HepG2 (cell line): ENCODE results near the gene ZNF343. TPM values are rescaled to one million over a fixed set of nuclear protein-coding genes. Genes with fewer than 3 reads are reported as not detected.

Experiments used
- ATAC-seq: fragments of 200-7000 bp; cut with Tn5 transposase; 3 replicates; pipeline ENCODE4 v1.9.1; 2020; ENCODE audit warnings: mild to moderate bottlenecking, moderate library complexity
- BruUV-seq: library from RNA; stranded (reverse); fragments of 400-500 nt; replicated peaks from 2 replicates; lab custom pipeline; 2021; lab: Mats Ljungman, UMichigan
- CTCF ChIA-PET: fragments of 300-600 bp; formaldehyde crosslinking; extraction: SDS; loops from one replicate; lab custom pipeline; 2021; ENCODE audit warnings: low total read pairs, inconsistent platforms, low intra/inter-chr PET ratio; lab: Yijun Ruan, JAX
- POLR2A ChIA-PET: fragments of 350-600 bp; sonication (Branson Sonifier 250); formaldehyde crosslinking; loops from one replicate; lab custom pipeline; 2020; ENCODE audit warnings: antibody characterized with exemption, inconsistent platforms; lab: Yijun Ruan, JAX
- DNase-seq: peaks from one replicate; pipeline ENCODE4 v3.0.0-alpha.2; 2015; ENCODE audit warnings: low spot score
- FAIRE-seq: peaks from 3 replicates; lab custom pipeline; 2011; peaks lifted over from hg19 to GRCh38; lab: Jason Lieb, UNC
- H2AFZ ChIP-seq: one replicate; pipeline ENCODE4 v1.6.1; 2011; ENCODE audit warnings: low read length, inconsistent platforms
- H3K27ac ChIP-seq: fragments of 300-600 bp; 3 replicates; pipeline ENCODE4 v1.8.0; 2011; ENCODE audit warnings: mixed run types, mild to moderate bottlenecking, mixed read lengths, low read length, inconsistent platforms; ENCODE audit not compliant: insufficient read depth; ENCODE audit errors: extremely low read length
- H3K27me3 ChIP-seq, 2 experiments: fragments of 200-600 bp in 1 of 2; 2 replicates in 1 of 2; 3 replicates in 1 of 2; pipeline versions ENCODE4 v1.6.0 to v1.8.0; 2011; ENCODE audit warnings: low read length in 2 of 2, mild to moderate bottlenecking in 2 of 2, moderate library complexity in 2 of 2, inconsistent platforms in 1 of 2; ENCODE audit not compliant: insufficient read depth in 2 of 2, control insufficient read depth in 1 of 2
- H3K36me3 ChIP-seq, 2 experiments: fragments of 200-600 bp in 1 of 2; replicated peaks in 1 of 2; 2 replicates in 1 of 2; 3 replicates in 1 of 2; pipeline versions ENCODE4 v1.5.1 to v1.8.0; 2011; ENCODE audit warnings: low read length in 2 of 2, inconsistent platforms in 1 of 2; ENCODE audit not compliant: insufficient read depth in 2 of 2, control insufficient read depth in 1 of 2
- H3K4me1 ChIP-seq: 2 replicates; pipeline ENCODE4 v1.5.1; 2012; ENCODE audit warnings: low read length, inconsistent platforms; ENCODE audit not compliant: insufficient read depth
- H3K4me2 ChIP-seq: 2 replicates; pipeline ENCODE4 v1.6.0; 2011; ENCODE audit warnings: low read depth, low read length, inconsistent platforms
- H3K4me3 ChIP-seq, 3 experiments: fragments of 200-600 bp in 1 of 3; sonication (generic), shearing (Covaris generic) in 1 of 3; replicated peaks in 1 of 3; 2 replicates each; pipeline ENCODE4 v1.5.1; 2011 to 2016; ENCODE audit warnings: low read length in 3 of 3, inconsistent platforms in 2 of 3, low read depth in 2 of 3, mild to moderate bottlenecking in 2 of 3, control low read depth in 1 of 3, mixed read lengths in 1 of 3; ENCODE audit not compliant: insufficient read depth in 1 of 3
- H3K79me2 ChIP-seq: one replicate; pipeline ENCODE4 v1.6.1; 2011; ENCODE audit warnings: low read length, inconsistent platforms; ENCODE audit not compliant: insufficient read depth
- H3K9ac ChIP-seq: 2 replicates; pipeline ENCODE4 v1.6.0; 2011; ENCODE audit warnings: mild to moderate bottlenecking, low read depth, low read length, inconsistent platforms; ENCODE audit not compliant: insufficient read depth
- H3K9me3 ChIP-seq: 2 replicates; pipeline ENCODE4 v1.5.1; 2012; ENCODE audit warnings: mild to moderate bottlenecking, low read length
- H4K20me1 ChIP-seq: 2 replicates; pipeline ENCODE4 v1.6.0; 2011; ENCODE audit warnings: inconsistent platforms, mild to moderate bottlenecking, low read length, moderate library complexity; ENCODE audit not compliant: insufficient read depth
- SOX6 ChIP-seq, 2 experiments: fragments of 450-650 bp in 1 of 2; sonication (generic) in 1 of 2; formaldehyde crosslinking in 1 of 2; IDR thresholded peaks; 2 replicates each; pipeline versions ENCODE4 v1.4.0 to v1.6.1; 2017 to 2020; ENCODE audit warnings: antibody characterized with exemption in 1 of 2, mild to moderate bottlenecking in 1 of 2, missing genetic modification reagents in 1 of 2
- ZNF569 ChIP-seq: sonication (generic); formaldehyde crosslinking; IDR thresholded peaks from 2 replicates; pipeline ENCODE4 v1.5.0; 2020; ENCODE audit warnings: mild to moderate bottlenecking, missing genetic modification reagents, moderate library complexity, borderline replicate concordance
- WGBS: methylation state at CpG from one replicate; pipeline ENCODE4 v1.1.6; 2017; ENCODE audit warnings: low lambda C conversion rate; 5-methylcytosine and 5-hydroxymethylcytosine counted together
- in situ Hi-C: cut with HindIII; loops from 2 replicates; pipeline ENCODE4 v1.10.0; 2017; ENCODE audit warnings: low pct_unique_long_range_greater_than_20kb; ENCODE audit not compliant: extremely low pct_ligation_motif_present
- intact Hi-C: fragments of 100-400 bp; cut with micrococcal nuclease; formaldehyde crosslinking; loops from one replicate; pipeline ENCODE4 v1.10.0; 2022; ENCODE audit not compliant: unreplicated experiment
- polyA plus RNA-seq, 8 experiments: library from polyadenylated mRNA; depleted of rRNA in 3 of 8; stranded (reverse) in 7 of 8; unstranded in 1 of 8; fragments of >200 nt; fragmentation: Illumina TruSeq in 4 of 8; extraction: Trizol in 4 of 8; gene quantifications; 2 replicates each; pipeline versions ENCODE4 v1.2.1 to v1.2.3, GENCODE V29; 2011 to 2016; ENCODE audit warnings: low read depth in 4 of 8, missing spikeins in 1 of 8, mixed read lengths in 1 of 8; ENCODE audit not compliant: insufficient read depth in 1 of 8
- total RNA-seq, 5 experiments: library from RNA; depleted of rRNA; stranded (reverse); fragments of >200 nt; fragmentation: Illumina TruSeq; extraction: Trizol; gene quantifications; 2 replicates each; pipeline ENCODE4 v1.2.3, GENCODE V29; 2016; ENCODE audit warnings: low read depth in 1 of 5
- TF ChIP-seq, protein P1 (sequence below): sonication (generic); formaldehyde crosslinking; conservative IDR thresholded peaks from 2 replicates; pipeline ENCODE4 v1.4.0; 2020; ENCODE audit warnings: mild to moderate bottlenecking, missing genetic modification reagents, moderate library complexity
- TF ChIP-seq, protein P2 (sequence below): IDR thresholded peaks from 2 replicates; pipeline ENCODE4 v1.4.0; 2020; ENCODE audit warnings: mild to moderate bottlenecking, missing genetic modification reagents
- TF ChIP-seq, protein P3 (sequence below): sonication (generic); formaldehyde crosslinking; IDR thresholded peaks from 2 replicates; pipeline ENCODE4 v1.4.0; 2020; ENCODE audit warnings: missing genetic modification reagents
- TF ChIP-seq, protein P4 (sequence below): sonication (generic); formaldehyde crosslinking; IDR thresholded peaks from 2 replicates; pipeline ENCODE4 v1.5.1; 2020; ENCODE audit warnings: missing genetic modification reagents, mild to moderate bottlenecking, borderline replicate concordance

ZNF343 gene
- total and polyA plus RNA-seq, 2 of the 13 experiments (the other 11 are each of a cell fraction or from before 2014, with no cell fraction given) = 16.4 to 22.1 TPM

DNA sequence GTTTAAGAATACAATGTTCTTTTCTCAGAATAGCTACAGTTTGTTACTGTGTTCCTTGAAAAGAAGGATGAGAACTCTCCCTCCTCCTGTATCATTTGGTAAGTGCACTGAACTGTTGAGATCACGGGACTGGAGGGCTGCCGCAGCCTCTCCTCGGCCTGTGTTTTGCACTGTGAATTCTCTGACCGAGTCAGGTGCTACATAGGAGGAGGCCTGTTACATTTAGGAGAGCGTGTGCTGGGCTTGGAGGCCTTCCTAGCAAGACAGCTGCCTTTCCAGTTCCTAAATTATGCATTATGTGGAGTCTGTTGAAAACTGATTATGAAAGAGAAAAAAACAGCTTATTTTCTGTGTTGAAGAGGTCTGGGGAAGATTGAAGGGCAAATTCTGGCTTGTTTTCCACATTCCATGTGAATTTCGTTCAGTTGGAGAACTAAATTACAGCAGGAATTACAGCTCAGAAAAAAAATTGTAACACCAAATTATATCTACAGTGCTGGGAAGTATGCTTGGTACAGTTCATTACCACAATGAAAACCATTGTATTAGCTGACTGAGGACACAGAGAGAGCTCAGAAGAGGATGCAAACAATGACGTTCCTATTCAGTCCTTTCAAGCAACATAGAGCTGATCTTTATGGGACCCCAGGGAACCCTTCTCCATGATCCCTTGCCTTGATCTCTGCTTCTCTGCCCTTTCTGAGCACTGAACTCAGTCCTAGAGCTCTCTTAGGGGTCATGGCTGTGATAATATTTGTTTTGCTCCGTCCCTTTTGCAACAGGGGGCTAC is 30.4 kb upstream of the ZNF343 start:
- no peak overlapping the region for H3K4me3 ChIP-seq
- no peak overlapping the region for H3K27ac ChIP-seq
- H2AFZ ChIP-seq = no peak overlapping the region
- DNase-seq (peak; percentile 40), FAIRE-seq (peak; percentile 60), ATAC-seq (peak; percentile 54)
- WGBS = 17% methylated on average over 8 of the region's 8 CpGs
- BruUV-seq = no TSS peak
- H3K27me3 ChIP-seq = peaks cover 12 to 45% of the 10 kb centered on the region in 2 experiments; a peak in 4 of 5 replicates
- H3K9me3 ChIP-seq = no peaks in the 10 kb centered on the region
- no peak overlapping the region for H3K9ac ChIP-seq
- no peaks in the 10 kb centered on the region for H3K79me2 ChIP-seq
- CTCF ChIA-PET = no interaction called here
- H3K36me3 ChIP-seq = no peaks in the 10 kb centered on the region
- H3K4me1 ChIP-seq = peaks cover 24% of the 10 kb centered on the region
- in situ Hi-C loops (no loop called here), intact Hi-C loops (no loop called here)
- POLR2A ChIA-PET = interaction anchor here (1.2 to 2.5 kb wide), 3 partner anchors 15 to 113 kb away, joined by 8 to 11 read pairs (median 9); partner anchors contain the start of genes NOP56 and SNRPB
- H4K20me1 ChIP-seq = no peaks in the 10 kb centered on the region
- H3K4me2 ChIP-seq = peak overlapping the region; percentile 3; the same call in 1 of the 2 replicates
- TF ChIP-seq, protein P1, sequence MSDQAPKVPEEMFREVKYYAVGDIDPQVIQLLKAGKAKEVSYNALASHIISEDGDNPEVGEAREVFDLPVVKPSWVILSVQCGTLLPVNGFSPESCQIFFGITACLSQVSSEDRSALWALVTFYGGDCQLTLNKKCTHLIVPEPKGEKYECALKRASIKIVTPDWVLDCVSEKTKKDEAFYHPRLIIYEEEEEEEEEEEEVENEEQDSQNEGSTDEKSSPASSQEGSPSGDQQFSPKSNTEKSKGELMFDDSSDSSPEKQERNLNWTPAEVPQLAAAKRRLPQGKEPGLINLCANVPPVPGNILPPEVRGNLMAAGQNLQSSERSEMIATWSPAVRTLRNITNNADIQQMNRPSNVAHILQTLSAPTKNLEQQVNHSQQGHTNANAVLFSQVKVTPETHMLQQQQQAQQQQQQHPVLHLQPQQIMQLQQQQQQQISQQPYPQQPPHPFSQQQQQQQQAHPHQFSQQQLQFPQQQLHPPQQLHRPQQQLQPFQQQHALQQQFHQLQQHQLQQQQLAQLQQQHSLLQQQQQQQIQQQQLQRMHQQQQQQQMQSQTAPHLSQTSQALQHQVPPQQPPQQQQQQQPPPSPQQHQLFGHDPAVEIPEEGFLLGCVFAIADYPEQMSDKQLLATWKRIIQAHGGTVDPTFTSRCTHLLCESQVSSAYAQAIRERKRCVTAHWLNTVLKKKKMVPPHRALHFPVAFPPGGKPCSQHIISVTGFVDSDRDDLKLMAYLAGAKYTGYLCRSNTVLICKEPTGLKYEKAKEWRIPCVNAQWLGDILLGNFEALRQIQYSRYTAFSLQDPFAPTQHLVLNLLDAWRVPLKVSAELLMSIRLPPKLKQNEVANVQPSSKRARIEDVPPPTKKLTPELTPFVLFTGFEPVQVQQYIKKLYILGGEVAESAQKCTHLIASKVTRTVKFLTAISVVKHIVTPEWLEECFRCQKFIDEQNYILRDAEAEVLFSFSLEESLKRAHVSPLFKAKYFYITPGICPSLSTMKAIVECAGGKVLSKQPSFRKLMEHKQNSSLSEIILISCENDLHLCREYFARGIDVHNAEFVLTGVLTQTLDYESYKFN (CRISPR knock-in tag) = peak; percentile 32; the same call in 1 of the 2 replicates
- TF ChIP-seq, protein P2, sequence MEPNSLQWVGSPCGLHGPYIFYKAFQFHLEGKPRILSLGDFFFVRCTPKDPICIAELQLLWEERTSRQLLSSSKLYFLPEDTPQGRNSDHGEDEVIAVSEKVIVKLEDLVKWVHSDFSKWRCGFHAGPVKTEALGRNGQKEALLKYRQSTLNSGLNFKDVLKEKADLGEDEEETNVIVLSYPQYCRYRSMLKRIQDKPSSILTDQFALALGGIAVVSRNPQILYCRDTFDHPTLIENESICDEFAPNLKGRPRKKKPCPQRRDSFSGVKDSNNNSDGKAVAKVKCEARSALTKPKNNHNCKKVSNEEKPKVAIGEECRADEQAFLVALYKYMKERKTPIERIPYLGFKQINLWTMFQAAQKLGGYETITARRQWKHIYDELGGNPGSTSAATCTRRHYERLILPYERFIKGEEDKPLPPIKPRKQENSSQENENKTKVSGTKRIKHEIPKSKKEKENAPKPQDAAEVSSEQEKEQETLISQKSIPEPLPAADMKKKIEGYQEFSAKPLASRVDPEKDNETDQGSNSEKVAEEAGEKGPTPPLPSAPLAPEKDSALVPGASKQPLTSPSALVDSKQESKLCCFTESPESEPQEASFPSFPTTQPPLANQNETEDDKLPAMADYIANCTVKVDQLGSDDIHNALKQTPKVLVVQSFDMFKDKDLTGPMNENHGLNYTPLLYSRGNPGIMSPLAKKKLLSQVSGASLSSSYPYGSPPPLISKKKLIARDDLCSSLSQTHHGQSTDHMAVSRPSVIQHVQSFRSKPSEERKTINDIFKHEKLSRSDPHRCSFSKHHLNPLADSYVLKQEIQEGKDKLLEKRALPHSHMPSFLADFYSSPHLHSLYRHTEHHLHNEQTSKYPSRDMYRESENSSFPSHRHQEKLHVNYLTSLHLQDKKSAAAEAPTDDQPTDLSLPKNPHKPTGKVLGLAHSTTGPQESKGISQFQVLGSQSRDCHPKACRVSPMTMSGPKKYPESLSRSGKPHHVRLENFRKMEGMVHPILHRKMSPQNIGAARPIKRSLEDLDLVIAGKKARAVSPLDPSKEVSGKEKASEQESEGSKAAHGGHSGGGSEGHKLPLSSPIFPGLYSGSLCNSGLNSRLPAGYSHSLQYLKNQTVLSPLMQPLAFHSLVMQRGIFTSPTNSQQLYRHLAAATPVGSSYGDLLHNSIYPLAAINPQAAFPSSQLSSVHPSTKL (CRISPR knock-in tag) = 0 out of 2 replicates have a peak, but pooled peaks have one; percentile 8
- TF ChIP-seq, protein P3, sequence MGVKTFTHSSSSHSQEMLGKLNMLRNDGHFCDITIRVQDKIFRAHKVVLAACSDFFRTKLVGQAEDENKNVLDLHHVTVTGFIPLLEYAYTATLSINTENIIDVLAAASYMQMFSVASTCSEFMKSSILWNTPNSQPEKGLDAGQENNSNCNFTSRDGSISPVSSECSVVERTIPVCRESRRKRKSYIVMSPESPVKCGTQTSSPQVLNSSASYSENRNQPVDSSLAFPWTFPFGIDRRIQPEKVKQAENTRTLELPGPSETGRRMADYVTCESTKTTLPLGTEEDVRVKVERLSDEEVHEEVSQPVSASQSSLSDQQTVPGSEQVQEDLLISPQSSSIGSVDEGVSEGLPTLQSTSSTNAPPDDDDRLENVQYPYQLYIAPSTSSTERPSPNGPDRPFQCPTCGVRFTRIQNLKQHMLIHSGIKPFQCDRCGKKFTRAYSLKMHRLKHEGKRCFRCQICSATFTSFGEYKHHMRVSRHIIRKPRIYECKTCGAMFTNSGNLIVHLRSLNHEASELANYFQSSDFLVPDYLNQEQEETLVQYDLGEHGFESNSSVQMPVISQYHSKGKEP (CRISPR knock-in tag) = no peak
- TF ChIP-seq SOX6 (IDR thresholded peaks at IDR 0.05) (no peak), SOX6 (CRISPR knock-in tag; IDR thresholded peaks at IDR 0.05) (peak; percentile 38; the same call in 1 of the 2 replicates), ZNF569 (no peak)
- TF ChIP-seq, protein P4, sequence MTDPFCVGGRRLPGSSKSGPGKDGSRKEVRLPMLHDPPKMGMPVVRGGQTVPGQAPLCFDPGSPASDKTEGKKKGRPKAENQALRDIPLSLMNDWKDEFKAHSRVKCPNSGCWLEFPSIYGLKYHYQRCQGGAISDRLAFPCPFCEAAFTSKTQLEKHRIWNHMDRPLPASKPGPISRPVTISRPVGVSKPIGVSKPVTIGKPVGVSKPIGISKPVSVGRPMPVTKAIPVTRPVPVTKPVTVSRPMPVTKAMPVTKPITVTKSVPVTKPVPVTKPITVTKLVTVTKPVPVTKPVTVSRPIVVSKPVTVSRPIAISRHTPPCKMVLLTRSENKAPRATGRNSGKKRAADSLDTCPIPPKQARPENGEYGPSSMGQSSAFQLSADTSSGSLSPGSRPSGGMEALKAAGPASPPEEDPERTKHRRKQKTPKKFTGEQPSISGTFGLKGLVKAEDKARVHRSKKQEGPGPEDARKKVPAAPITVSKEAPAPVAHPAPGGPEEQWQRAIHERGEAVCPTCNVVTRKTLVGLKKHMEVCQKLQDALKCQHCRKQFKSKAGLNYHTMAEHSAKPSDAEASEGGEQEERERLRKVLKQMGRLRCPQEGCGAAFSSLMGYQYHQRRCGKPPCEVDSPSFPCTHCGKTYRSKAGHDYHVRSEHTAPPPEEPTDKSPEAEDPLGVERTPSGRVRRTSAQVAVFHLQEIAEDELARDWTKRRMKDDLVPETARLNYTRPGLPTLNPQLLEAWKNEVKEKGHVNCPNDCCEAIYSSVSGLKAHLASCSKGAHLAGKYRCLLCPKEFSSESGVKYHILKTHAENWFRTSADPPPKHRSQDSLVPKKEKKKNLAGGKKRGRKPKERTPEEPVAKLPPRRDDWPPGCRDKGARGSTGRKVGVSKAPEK = 0 out of 2 replicates have a peak, but pooled peaks have one; percentile 25
